ENCODE measurements around the gene NEURL1. TPM values are rescaled to one million over a fixed set of nuclear protein-coding genes. Genes with fewer than 3 reads are reported as not detected.
"Not testable (repeated sequence)": the region's sequence is repeated elsewhere in the genome, so short reads cannot be mapped to it uniquely, and the experiment has no call there.

NEURL1 gene
- total RNA-seq, 1 donor from 2014 or later: 0.05 TPM

DNA sequence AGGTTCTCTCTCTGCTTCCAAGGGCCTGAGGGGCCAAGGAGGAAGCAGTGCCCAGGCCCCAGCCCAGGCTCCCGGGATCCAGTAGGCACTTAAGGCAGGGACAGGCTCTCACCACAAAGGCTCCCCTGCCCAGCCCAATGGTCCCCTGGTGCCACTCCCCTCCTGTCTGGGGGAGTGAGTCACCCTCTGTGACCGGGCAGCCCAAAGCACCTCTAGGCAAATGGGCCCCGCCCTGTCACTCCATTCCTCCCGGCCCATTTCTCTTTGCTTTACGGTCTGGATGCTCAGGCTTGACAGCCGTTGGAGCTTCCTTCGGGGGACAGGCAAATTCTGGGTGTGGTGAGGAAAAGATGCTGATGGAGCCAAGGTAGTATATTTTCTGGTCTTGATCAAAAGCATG lies 14.4 kb upstream of the NEURL1 start, which contains the start of gene CALHM3:
Gene CALHM3, minus strand, starts transcription at position 106 of the 400 bp plus-strand sequence. CDS start 208 bp downstream, outside the sequence.
- H3K4me3 Mint-ChIP-seq (ENCODE audit: unreplicated experiment): no peak within 1 kb of the TSS
- no peaks in the 10 kb centered on the region for H3K36me3 Mint-ChIP-seq (ENCODE audit: low read depth)
- H3K9me3 Mint-ChIP-seq (ENCODE audit: low read depth): no peaks in the 10 kb centered on the region
- TF ChIP-seq CTCF (IDR thresholded peaks at IDR 0.05): no peak
- DNase-seq (ENCODE audit: low spot score): no peak
- H3K27ac Mint-ChIP-seq (ENCODE audit: unreplicated experiment): no peak within 1 kb of the TSS
- peaks cover 7% of the 10 kb centered on the region for H3K27me3 Mint-ChIP-seq (ENCODE audit: low read depth)
- H3K4me1 Mint-ChIP-seq (ENCODE audit: low read depth): peaks cover 3% of the 10 kb centered on the region

GRCh38 chr10:103480521-103480920 lies 13.0 kb upstream of the NEURL1 start:
- DNase-seq (ENCODE audit: low spot score): no peak
- Mint-ChIP-seq H3K9me3 (ENCODE audit: low read depth) (no peaks in the 10 kb centered on the region), H3K4me1 (ENCODE audit: low read depth) (peaks cover 3% of the 10 kb centered on the region), H3K27ac (ENCODE audit: unreplicated experiment) (no peak overlapping the region), H3K4me3 (ENCODE audit: unreplicated experiment) (no peak overlapping the region), H3K36me3 (ENCODE audit: low read depth) (no peaks in the 10 kb centered on the region), H3K27me3 (ENCODE audit: low read depth) (peaks cover 6% of the 10 kb centered on the region)
- no peak for TF ChIP-seq CTCF (IDR thresholded peaks at IDR 0.05)

GRCh38 chr10:103481974-103482531 lies 11.5 kb upstream of the NEURL1 start:
- H3K36me3 Mint-ChIP-seq (ENCODE audit: low read depth): no peaks in the 10 kb centered on the region
- H3K27me3 Mint-ChIP-seq (ENCODE audit: low read depth): peaks cover 6% of the 10 kb centered on the region
- H3K27ac Mint-ChIP-seq (ENCODE audit: unreplicated experiment): no peak overlapping the region
- no peak for DNase-seq (ENCODE audit: low spot score)
- peak; percentile 82 for TF ChIP-seq CTCF (IDR thresholded peaks at IDR 0.05)
- H3K4me3 Mint-ChIP-seq (ENCODE audit: unreplicated experiment): no peak overlapping the region
- H3K4me1 Mint-ChIP-seq (ENCODE audit: low read depth): peaks cover 3% of the 10 kb centered on the region
- H3K9me3 Mint-ChIP-seq (ENCODE audit: low read depth): no peaks in the 10 kb centered on the region

- H3K36me3 Mint-ChIP-seq (ENCODE audit: low read depth); H3K9me3 Mint-ChIP-seq (ENCODE audit: low read depth); H3K27ac Mint-ChIP-seq (ENCODE audit: unreplicated experiment); H3K4me3 Mint-ChIP-seq (ENCODE audit: unreplicated experiment); H3K27me3 Mint-ChIP-seq (ENCODE audit: low read depth); DNase-seq (ENCODE audit: low spot score): not testable (repeated sequence)
- H3K4me1 Mint-ChIP-seq (ENCODE audit: low read depth): peaks cover 15% of the 10 kb centered on the region
These were observed 6.7 kb upstream of the NEURL1 start for GRCh38 chr10:103486635-103487409.

DNA sequence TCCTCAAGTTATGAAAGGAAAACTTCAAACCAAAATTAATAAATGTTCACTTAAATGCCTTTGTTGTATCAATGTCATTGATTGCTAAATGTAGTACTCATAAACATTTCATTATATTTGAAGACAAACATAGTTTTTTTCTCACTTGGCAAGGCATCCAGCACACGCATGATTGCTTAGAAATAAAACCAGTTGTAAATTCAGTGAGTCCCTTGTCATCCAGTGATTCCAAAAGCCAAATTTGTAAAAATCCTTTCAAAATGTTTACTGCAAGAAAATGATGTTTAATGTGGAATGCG lies 6.1 kb upstream of the NEURL1 start:
- no peak for TF ChIP-seq CTCF (IDR thresholded peaks at IDR 0.05)
- no peak overlapping the region for H3K27ac Mint-ChIP-seq (ENCODE audit: unreplicated experiment)
- DNase-seq (ENCODE audit: low spot score): no peak
- no peaks in the 10 kb centered on the region for H3K9me3 Mint-ChIP-seq (ENCODE audit: low read depth)
- no peak overlapping the region for H3K4me3 Mint-ChIP-seq (ENCODE audit: unreplicated experiment)
- peaks cover 1% of the 10 kb centered on the region for H3K27me3 Mint-ChIP-seq (ENCODE audit: low read depth)
- H3K4me1 Mint-ChIP-seq (ENCODE audit: low read depth): peaks cover 18% of the 10 kb centered on the region
- no peaks in the 10 kb centered on the region for H3K36me3 Mint-ChIP-seq (ENCODE audit: low read depth)

DNA sequence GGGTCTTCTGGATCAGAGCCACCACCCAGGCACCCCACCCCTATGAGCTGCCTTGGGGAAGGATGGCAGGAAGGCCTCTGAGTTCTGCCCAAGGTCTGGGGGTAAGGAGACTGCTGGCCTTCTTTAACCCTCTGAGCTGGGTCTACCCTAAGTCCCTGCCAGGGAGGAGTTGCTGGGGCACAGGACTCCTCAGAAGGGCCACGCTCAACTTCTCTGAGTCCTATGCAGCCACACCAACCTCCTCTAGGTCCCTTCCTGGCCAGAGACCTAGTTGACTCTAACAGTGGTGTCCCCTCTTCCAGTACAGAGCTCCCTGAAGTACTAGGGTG lies 2.6 kb upstream of the NEURL1 start:
- H3K27me3 Mint-ChIP-seq (ENCODE audit: low read depth): peaks cover 13% of the 10 kb centered on the region
- no peak for TF ChIP-seq CTCF (IDR thresholded peaks at IDR 0.05)
- no peak for DNase-seq (ENCODE audit: low spot score)
- H3K36me3 Mint-ChIP-seq (ENCODE audit: low read depth): no peaks in the 10 kb centered on the region
- peaks cover 36% of the 10 kb centered on the region for H3K4me1 Mint-ChIP-seq (ENCODE audit: low read depth)
- H3K9me3 Mint-ChIP-seq (ENCODE audit: low read depth): no peaks in the 10 kb centered on the region
- no peak overlapping the region for H3K4me3 Mint-ChIP-seq (ENCODE audit: unreplicated experiment)
- no peak overlapping the region for H3K27ac Mint-ChIP-seq (ENCODE audit: unreplicated experiment)

All from chondrocyte (in vitro differentiated cells).